A673 (cell line): ENCODE data around the gene MDFIC.

Experiments used
- EZH2 ChIP-seq: fragments of 200-600 bp; sonication (generic); IDR thresholded peaks from 2 replicates; pipeline ENCODE4 v1.6.1; 2017; ENCODE audit warnings: borderline replicate concordance, low read depth, mild to moderate bottlenecking, mixed read lengths, antibody characterized with exemption, low read length; ENCODE audit not compliant: poor library complexity, severe bottlenecking
- TF ChIP-seq, protein P1 (sequence below): fragments of 300-800, 200-600 bp; sonication (generic); conservative IDR thresholded peaks from 2 replicates; pipeline ENCODE4 v1.5.1; 2017; ENCODE audit warnings: low read depth, mild to moderate bottlenecking, antibody characterized with exemption, low read length, moderate library complexity, mixed read lengths

DNA sequence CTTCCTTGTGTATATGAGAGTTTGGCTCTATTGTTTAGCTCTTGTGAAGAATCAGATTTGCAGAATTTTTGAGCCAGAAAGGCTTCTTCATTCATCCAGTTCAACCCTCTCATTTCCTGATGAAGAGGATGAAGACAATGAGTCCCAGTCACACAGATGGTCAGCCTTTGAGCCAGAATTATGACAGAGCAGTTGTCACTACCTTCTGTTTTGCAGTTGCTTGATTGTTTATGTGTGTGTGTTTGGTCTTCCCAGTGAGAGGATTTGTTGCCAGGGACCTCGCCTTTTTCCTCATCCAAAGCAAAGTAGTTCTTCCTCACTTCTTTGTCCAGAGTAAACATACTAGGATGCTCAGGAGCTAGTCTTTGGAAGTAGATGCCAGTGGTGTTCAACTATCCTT, 15.6 kb downstream of the MDFIC start:
- TF ChIP-seq, protein P1, sequence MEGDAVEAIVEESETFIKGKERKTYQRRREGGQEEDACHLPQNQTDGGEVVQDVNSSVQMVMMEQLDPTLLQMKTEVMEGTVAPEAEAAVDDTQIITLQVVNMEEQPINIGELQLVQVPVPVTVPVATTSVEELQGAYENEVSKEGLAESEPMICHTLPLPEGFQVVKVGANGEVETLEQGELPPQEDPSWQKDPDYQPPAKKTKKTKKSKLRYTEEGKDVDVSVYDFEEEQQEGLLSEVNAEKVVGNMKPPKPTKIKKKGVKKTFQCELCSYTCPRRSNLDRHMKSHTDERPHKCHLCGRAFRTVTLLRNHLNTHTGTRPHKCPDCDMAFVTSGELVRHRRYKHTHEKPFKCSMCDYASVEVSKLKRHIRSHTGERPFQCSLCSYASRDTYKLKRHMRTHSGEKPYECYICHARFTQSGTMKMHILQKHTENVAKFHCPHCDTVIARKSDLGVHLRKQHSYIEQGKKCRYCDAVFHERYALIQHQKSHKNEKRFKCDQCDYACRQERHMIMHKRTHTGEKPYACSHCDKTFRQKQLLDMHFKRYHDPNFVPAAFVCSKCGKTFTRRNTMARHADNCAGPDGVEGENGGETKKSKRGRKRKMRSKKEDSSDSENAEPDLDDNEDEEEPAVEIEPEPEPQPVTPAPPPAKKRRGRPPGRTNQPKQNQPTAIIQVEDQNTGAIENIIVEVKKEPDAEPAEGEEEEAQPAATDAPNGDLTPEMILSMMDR: no peak
- no peak for TF ChIP-seq EZH2
